Measurements from ENCODE around the gene PEAK1. TPM values are rescaled to one million over a fixed set of nuclear protein-coding genes. Genes with fewer than 3 reads are reported as not detected.

The PEAK1 gene
- total and polyA plus RNA-seq, 7 experiments from 2014 or later, result 1.2 to 31.0 (median 12.7) TPM

- ATAC-seq (no peak), DNase-seq (no peak)
- Histone ChIP-seq H3K27ac (ENCODE audit: low read depth, low read length) (no peak overlapping the region), H3K27me3 (ENCODE audit: control insufficient read depth in 2 of 2, insufficient read depth in 2 of 2, low read length in 2 of 2) (no peaks in the 10 kb centered on the region), H3K36me3 (ENCODE audit: control insufficient read depth in 2 of 3, insufficient read depth in 3 of 3, low read length in 3 of 3) (no peaks in the 10 kb centered on the region), H3K4me1 (ENCODE audit: control insufficient read depth in 2 of 2, insufficient read depth in 2 of 2, low read length in 2 of 2) (peaks cover 0 to 3% of the 10 kb centered on the region in 2 donors), H3K4me3 (ENCODE audit: low read length) (no peak overlapping the region), H3K9me3 (ENCODE audit: control insufficient read depth in 2 of 3, low read length in 3 of 3) (no peaks in the 10 kb centered on the region)
- ChIA-PET POLR2A (interaction anchor here (0.5 kb wide), 1 partner anchor 95 kb away, joined by 3 read pairs; no protein-coding TSS in a partner anchor), CTCF (no interaction called here)
- H3K9me3 Mint-ChIP-seq, result no peaks in the 10 kb centered on the region
- H3K27me3 Mint-ChIP-seq, result no peaks in the 10 kb centered on the region
- no peak overlapping the region for H3K4me3 Mint-ChIP-seq
- peaks cover 18 to 50% (median 26%) of the 10 kb centered on the region in 7 donors for H3K4me1 Mint-ChIP-seq
- H3K36me3 Mint-ChIP-seq, result peaks cover 0 to 5% (median 0%) of the 10 kb centered on the region in 5 donors
- H3K27ac Mint-ChIP-seq, result peak overlapping the region in 1 of 9 donors; percentile 15
- intact Hi-C loops (cut with micrococcal nuclease), result no loop called here
These were observed 361.4 kb downstream of the PEAK1 start for GRCh38 chr15:77058468-77058867.

GRCh38 chr15:77057685-77058084 lies 362.2 kb downstream of the PEAK1 start:
- Histone ChIP-seq H3K27me3 (ENCODE audit: control insufficient read depth in 2 of 2, insufficient read depth in 2 of 2, low read length in 2 of 2) (no peaks in the 10 kb centered on the region), H3K4me3 (ENCODE audit: low read length) (no peak overlapping the region), H3K36me3 (ENCODE audit: control insufficient read depth in 2 of 3, insufficient read depth in 3 of 3, low read length in 3 of 3) (no peaks in the 10 kb centered on the region), H3K27ac (ENCODE audit: low read depth, low read length) (no peak overlapping the region), H3K9me3 (ENCODE audit: control insufficient read depth in 2 of 3, low read length in 3 of 3) (no peaks in the 10 kb centered on the region), H3K4me1 (ENCODE audit: control insufficient read depth in 2 of 2, insufficient read depth in 2 of 2, low read length in 2 of 2) (peaks cover 0 to 3% of the 10 kb centered on the region in 2 donors)
- ChIA-PET POLR2A (no interaction called here), CTCF (no interaction called here)
- DNase-seq (no peak), ATAC-seq (no peak)
- Mint-ChIP-seq H3K9me3 (no peaks in the 10 kb centered on the region), H3K4me1 (peaks cover 18 to 50% (median 24%) of the 10 kb centered on the region in 7 donors), H3K27ac (peak overlapping the region in 2 of 9 donors; percentile 6 to 15), H3K36me3 (peaks cover 0 to 5% (median 0%) of the 10 kb centered on the region in 5 donors), H3K4me3 (no peak overlapping the region), H3K27me3 (no peaks in the 10 kb centered on the region)
- intact Hi-C loops (cut with micrococcal nuclease), result no loop called here

DNA sequence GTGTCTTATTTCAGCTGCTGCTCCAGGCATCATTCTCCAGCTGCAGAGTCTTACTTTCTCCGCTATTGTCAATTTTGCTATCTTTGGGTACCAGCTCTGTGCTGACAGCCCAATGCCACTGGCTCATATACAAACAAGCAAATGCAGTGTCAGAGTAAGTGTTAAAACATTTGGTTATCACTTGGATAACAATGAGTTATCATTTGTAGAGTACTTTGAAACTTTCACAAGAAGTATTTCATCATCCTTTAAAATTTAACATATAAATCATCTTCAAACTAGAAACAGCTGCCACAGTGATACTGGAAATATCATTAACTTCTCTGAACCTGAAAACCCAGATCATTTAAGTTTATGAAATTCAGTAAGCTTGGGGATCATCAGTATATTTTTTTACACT lies 362.8 kb downstream of the PEAK1 start:
- CTCF ChIA-PET, result no interaction called here

GRCh38 chr15:77053709-77054108 lies 366.2 kb downstream of the PEAK1 start:
- no peak overlapping the region for H3K4me3 ChIP-seq (ENCODE audit: low read length)
- no peaks in the 10 kb centered on the region for H3K9me3 ChIP-seq (ENCODE audit: control insufficient read depth in 2 of 3, low read length in 3 of 3)
- Mint-ChIP-seq H3K36me3 (peaks cover 0 to 12% (median 5%) of the 10 kb centered on the region in 5 donors), H3K4me1 (peaks cover 4 to 21% (median 12%) of the 10 kb centered on the region in 7 donors), H3K9me3 (no peaks in the 10 kb centered on the region), H3K27me3 (no peaks in the 10 kb centered on the region), H3K27ac (peak overlapping the region in 1 of 9 donors; percentile 2), H3K4me3 (no peak overlapping the region)
- H3K36me3 ChIP-seq (ENCODE audit: control insufficient read depth in 2 of 3, insufficient read depth in 3 of 3, low read length in 3 of 3), result no peaks in the 10 kb centered on the region
- POLR2A ChIA-PET, result no interaction called here
- no peak overlapping the region for H3K27ac ChIP-seq (ENCODE audit: low read depth, low read length)
- DNase-seq, result no peak
- ATAC-seq, result no peak
- H3K27me3 ChIP-seq (ENCODE audit: control insufficient read depth in 2 of 2, insufficient read depth in 2 of 2, low read length in 2 of 2), result no peaks in the 10 kb centered on the region
- intact Hi-C loops (cut with micrococcal nuclease), result no loop called here
- CTCF ChIA-PET, result no interaction called here
- no peaks in the 10 kb centered on the region for H3K4me1 ChIP-seq (ENCODE audit: control insufficient read depth in 2 of 2, insufficient read depth in 2 of 2, low read length in 2 of 2)

More for the DNA sequence above, 362.8 kb downstream of the PEAK1 start:
- H3K27me3 ChIP-seq (ENCODE audit: control insufficient read depth in 2 of 2, insufficient read depth in 2 of 2, low read length in 2 of 2), result no peaks in the 10 kb centered on the region
- POLR2A ChIA-PET, result no interaction called here
- H3K4me1 Mint-ChIP-seq, result peaks cover 18 to 48% (median 24%) of the 10 kb centered on the region in 7 donors
- H3K27ac Mint-ChIP-seq, result no peak overlapping the region
- intact Hi-C loops (cut with micrococcal nuclease), result no loop called here
- H3K9me3 ChIP-seq (ENCODE audit: control insufficient read depth in 2 of 3, low read length in 3 of 3), result no peaks in the 10 kb centered on the region
- H3K4me3 Mint-ChIP-seq, result no peak overlapping the region
- no peak overlapping the region for H3K4me3 ChIP-seq (ENCODE audit: low read length)
- peaks cover 0 to 8% (median 5%) of the 10 kb centered on the region in 5 donors for H3K36me3 Mint-ChIP-seq
- H3K36me3 ChIP-seq (ENCODE audit: control insufficient read depth in 2 of 3, insufficient read depth in 3 of 3, low read length in 3 of 3), result no peaks in the 10 kb centered on the region
- no peaks in the 10 kb centered on the region for H3K9me3 Mint-ChIP-seq
- H3K27ac ChIP-seq (ENCODE audit: low read depth, low read length), result no peak overlapping the region
- ATAC-seq (no peak), DNase-seq (no peak)
- H3K4me1 ChIP-seq (ENCODE audit: control insufficient read depth in 2 of 2, insufficient read depth in 2 of 2, low read length in 2 of 2), result peaks cover 0 to 3% of the 10 kb centered on the region in 2 donors
- no peaks in the 10 kb centered on the region for H3K27me3 Mint-ChIP-seq

- Mint-ChIP-seq H3K36me3 (peaks cover 0 to 13% (median 10%) of the 10 kb centered on the region in 5 donors), H3K4me3 (no peak overlapping the region), H3K27ac (no peak overlapping the region), H3K4me1 (peaks cover under 1 to 10% (median 4%) of the 10 kb centered on the region in 7 donors), H3K9me3 (no peaks in the 10 kb centered on the region), H3K27me3 (no peaks in the 10 kb centered on the region)
- Histone ChIP-seq H3K27ac (ENCODE audit: low read depth, low read length) (no peak overlapping the region), H3K4me1 (ENCODE audit: control insufficient read depth in 2 of 2, insufficient read depth in 2 of 2, low read length in 2 of 2) (no peaks in the 10 kb centered on the region), H3K27me3 (ENCODE audit: control insufficient read depth in 2 of 2, insufficient read depth in 2 of 2, low read length in 2 of 2) (no peaks in the 10 kb centered on the region), H3K36me3 (ENCODE audit: control insufficient read depth in 2 of 3, insufficient read depth in 3 of 3, low read length in 3 of 3) (no peaks in the 10 kb centered on the region), H3K4me3 (ENCODE audit: low read length) (no peak overlapping the region), H3K9me3 (ENCODE audit: control insufficient read depth in 2 of 3, low read length in 3 of 3) (no peaks in the 10 kb centered on the region)
- DNase-seq (no peak), ATAC-seq (no peak)
- ChIA-PET CTCF (no interaction called here), POLR2A (interaction anchor here (1.3 kb wide), 1 partner anchor 9 kb away, joined by 5 read pairs; no protein-coding TSS in a partner anchor)
- intact Hi-C loops (cut with micrococcal nuclease), result no loop called here
These were observed 367.3 kb downstream of the PEAK1 start for GRCh38 chr15:77052556-77052955.

Other genes starting within 250 kb of the PEAK1 start
- gene HMG20A, start 784 bp upstream of the PEAK1 start, total RNA-seq, result 10 to 100 TPM; 35.7 to 61.1 (median 52.1) TPM
- 10 to 100 TPM; 26.9 to 35.2 TPM for gene HMG20A, start 784 bp upstream of the PEAK1 start, polyA plus RNA-seq
- not detected for gene LINGO1, start 212.8 kb upstream of the PEAK1 start, total RNA-seq
- not detected for gene LINGO1, start 212.8 kb upstream of the PEAK1 start, polyA plus RNA-seq